Vagina (tissue), 2 donors: Measurements from ENCODE around the gene SLC22A17. TPM values are rescaled to one million over a fixed set of nuclear protein-coding genes. Genes with fewer than 3 reads are reported as not detected.
A peak's percentile ranks its signal among the peaks of the same experiment; 100 is the strongest.

Experiments
- DNase-seq, 2 donors: peaks; one replicate each; pipeline ENCODE4 v3.0.0-alpha.2; 2017; ENCODE audit errors: extremely low spot score in 2 of 2
- H3K27ac ChIP-seq: fragments of 200-600 bp; sonication (generic); one replicate; pipeline ENCODE4 v1.5.1; 2019
- H3K27me3 ChIP-seq: fragments of 200-600 bp; sonication (generic); one replicate; pipeline ENCODE4 v1.5.1; 2019
- H3K36me3 ChIP-seq, 2 donors: fragments of 200-600 bp; sonication (generic); one replicate each; pipeline ENCODE4 v1.5.1; 2017 to 2019
- H3K4me1 ChIP-seq: fragments of 200-600 bp; sonication (generic); one replicate; pipeline ENCODE4 v1.5.1; 2019
- H3K4me3 ChIP-seq, 2 donors: fragments of 200-600 bp; sonication (generic); 1 replicate in 1 of 2; 2 replicates in 1 of 2; pipeline ENCODE4 v1.5.1; 2016 to 2019
- H3K9me3 ChIP-seq: fragments of 200-600 bp; sonication (generic); one replicate; pipeline ENCODE4 v1.5.1; 2019
- POLR2A ChIP-seq, 2 donors: fragments of 450-650 bp; IDR thresholded peaks; one replicate each; pipeline ENCODE4 v1.6.1; 2017; ENCODE audit warnings: antibody characterized with exemption in 2 of 2, mild to moderate bottlenecking in 2 of 2, moderate library complexity in 2 of 2
- POLR2AphosphoS5 ChIP-seq, 2 donors: sonication (generic); formaldehyde crosslinking; IDR thresholded peaks; one replicate each; pipeline ENCODE4 v1.9.0; 2017; ENCODE audit warnings: antibody characterized with exemption in 2 of 2, mild to moderate bottlenecking in 2 of 2, low read depth in 1 of 2; ENCODE audit not compliant: insufficient read depth in 1 of 2
- intact Hi-C: fragments of 100-400 bp; cut with DNase I; formaldehyde crosslinking; loops from one replicate; pipeline ENCODE4 v1.15.1; 2023
- total RNA-seq: library from RNA; depleted of rRNA; stranded (reverse); fragments of >200 nt; gene quantifications from one replicate; pipeline ENCODE4 v1.2.3, GENCODE V29; 2016
- TF ChIP-seq, protein P1 (sequence below), 3 experiments: fragments of 450-650 bp in 2 of 3; fragments of 200-600 bp in 1 of 3; sonication (generic) in 1 of 3; IDR thresholded peaks; one replicate each; pipeline ENCODE4 v1.5.1; 2017 to 2019; ENCODE audit warnings: antibody characterized with exemption in 3 of 3, mild to moderate bottlenecking in 2 of 3, moderate library complexity in 2 of 3

Gene SLC22A17
- total RNA-seq, 1 donor from 2014 or later: 37.8 TPM

DNA sequence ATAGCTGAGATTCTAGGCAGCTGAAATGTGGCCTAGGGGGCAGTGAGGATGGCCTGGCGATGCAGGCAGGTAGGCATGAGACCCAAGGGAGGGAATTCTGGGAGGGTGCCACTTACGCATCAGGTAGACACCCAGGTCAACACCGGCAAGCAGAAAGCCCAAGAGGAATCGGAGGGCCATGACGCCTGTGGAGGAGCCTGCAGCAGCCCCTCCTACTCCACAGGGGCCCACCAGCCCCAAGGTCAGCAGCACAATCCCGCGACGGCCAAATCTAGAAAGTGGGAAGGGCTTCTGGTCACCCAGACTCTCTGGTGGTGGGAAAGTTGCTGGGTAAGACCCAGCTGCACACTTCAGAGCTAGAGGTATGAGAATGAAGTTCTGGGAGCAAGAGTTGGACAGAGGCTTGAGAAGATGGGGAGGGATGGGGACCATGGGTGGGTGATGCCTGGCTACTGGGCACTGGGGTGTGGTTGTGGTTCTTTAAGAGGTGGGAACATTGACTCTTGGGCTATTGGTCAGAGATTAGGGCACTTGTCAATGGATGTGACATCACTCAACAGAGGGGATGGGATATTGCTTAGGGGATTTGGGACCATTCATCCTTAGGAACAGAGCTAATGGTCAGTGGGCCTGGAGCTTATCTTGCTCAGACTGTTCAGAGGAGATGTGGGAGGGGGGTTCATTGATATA lies 3.4 kb downstream of the SLC22A17 start:
- Histone ChIP-seq H3K9me3 (no peaks in the 10 kb centered on the region), H3K4me1 (peaks cover 20% of the 10 kb centered on the region), H3K27me3 (no peaks in the 10 kb centered on the region), H3K27ac (no peak overlapping the region), H3K36me3 (no peaks in the 10 kb centered on the region), H3K4me3 (no peak overlapping the region)
- intact Hi-C loops: no loop called here
- no peak for TF ChIP-seq POLR2A (IDR thresholded peaks at IDR 0.05)
- TF ChIP-seq, protein P1, sequence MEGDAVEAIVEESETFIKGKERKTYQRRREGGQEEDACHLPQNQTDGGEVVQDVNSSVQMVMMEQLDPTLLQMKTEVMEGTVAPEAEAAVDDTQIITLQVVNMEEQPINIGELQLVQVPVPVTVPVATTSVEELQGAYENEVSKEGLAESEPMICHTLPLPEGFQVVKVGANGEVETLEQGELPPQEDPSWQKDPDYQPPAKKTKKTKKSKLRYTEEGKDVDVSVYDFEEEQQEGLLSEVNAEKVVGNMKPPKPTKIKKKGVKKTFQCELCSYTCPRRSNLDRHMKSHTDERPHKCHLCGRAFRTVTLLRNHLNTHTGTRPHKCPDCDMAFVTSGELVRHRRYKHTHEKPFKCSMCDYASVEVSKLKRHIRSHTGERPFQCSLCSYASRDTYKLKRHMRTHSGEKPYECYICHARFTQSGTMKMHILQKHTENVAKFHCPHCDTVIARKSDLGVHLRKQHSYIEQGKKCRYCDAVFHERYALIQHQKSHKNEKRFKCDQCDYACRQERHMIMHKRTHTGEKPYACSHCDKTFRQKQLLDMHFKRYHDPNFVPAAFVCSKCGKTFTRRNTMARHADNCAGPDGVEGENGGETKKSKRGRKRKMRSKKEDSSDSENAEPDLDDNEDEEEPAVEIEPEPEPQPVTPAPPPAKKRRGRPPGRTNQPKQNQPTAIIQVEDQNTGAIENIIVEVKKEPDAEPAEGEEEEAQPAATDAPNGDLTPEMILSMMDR (IDR thresholded peaks at IDR 0.05): no peak
- no peak for TF ChIP-seq POLR2AphosphoS5 (IDR thresholded peaks at IDR 0.05; ENCODE audit: insufficient read depth in 1 of 2, low read depth in 1 of 2)
- peak in 1 of 2 donors; percentile 76 for DNase-seq

DNA sequence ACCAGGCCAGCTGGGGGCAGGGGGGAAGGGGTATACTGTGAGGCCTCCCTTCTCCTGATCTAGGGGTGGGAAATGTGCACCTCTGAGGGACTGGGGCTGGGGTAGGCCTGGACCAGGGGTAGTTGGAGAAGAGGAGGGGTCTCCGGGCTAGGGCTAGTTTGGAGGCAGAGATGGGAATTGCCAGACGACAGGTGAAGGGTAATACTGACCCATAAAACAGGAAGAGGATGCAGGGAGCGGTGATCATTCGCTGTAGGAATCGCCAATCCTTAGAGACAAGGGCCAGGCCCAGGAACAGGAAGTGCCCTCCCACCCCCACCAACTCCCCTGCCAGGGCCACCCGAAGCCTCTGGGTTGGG lies 4.4 kb downstream of the SLC22A17 start:
- peak in 1 of 2 donors; percentile 70 for DNase-seq
- H3K36me3 ChIP-seq: no peaks in the 10 kb centered on the region
- H3K27me3 ChIP-seq: no peaks in the 10 kb centered on the region
- intact Hi-C loops: no loop called here
- H3K4me3 ChIP-seq: no peak overlapping the region
- H3K27ac ChIP-seq: no peak overlapping the region
- TF ChIP-seq, protein P1 (IDR thresholded peaks at IDR 0.05): no peak
- TF ChIP-seq POLR2A (IDR thresholded peaks at IDR 0.05): no peak
- no peak for TF ChIP-seq POLR2AphosphoS5 (IDR thresholded peaks at IDR 0.05; ENCODE audit: insufficient read depth in 1 of 2, low read depth in 1 of 2)
- H3K4me1 ChIP-seq: peaks cover 19% of the 10 kb centered on the region
- H3K9me3 ChIP-seq: no peaks in the 10 kb centered on the region

DNA sequence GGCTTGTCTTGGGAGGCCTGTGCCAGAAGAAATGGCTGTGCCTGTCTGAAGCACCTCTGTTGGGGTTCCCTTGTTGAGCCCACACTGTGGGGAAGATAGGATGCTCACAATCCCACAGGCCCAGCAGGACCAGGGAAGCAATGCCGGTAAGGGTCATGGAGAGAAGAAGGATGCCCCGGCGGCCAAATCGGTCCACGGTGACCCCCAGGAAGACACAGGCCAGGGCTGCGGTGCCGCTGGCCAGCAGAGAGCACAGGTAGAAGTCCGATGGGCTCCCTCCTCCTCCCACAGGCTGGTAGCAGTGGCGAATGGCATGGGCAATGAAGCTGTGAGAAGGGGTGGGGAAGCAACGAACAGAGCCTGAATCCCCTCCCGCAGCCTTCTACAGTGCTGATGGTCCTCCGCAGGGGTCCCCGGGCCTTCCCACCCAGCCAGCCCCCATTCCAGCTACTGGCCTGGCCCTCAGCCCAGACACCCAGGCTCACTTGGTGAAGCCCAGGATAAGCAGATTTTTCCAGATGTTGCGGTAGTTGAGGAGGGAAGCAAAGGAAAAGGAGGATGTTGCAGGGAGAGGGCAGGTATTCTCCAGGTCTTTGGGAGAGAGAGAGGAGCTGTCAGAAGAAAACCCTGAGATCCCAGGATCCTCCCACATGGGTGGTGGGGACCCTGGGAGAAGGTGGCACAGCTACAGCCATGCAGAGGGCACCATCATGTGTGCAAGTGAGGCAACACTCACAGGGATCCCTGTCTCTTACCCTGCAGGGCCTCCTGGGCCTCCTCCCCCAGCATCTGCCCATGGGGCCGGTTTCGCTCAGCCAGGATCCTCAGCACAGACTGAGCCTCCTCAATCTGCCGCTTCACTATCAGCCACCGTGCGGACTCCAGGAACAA lies 5.0 kb downstream of the SLC22A17 start:
- H3K27me3 ChIP-seq: no peaks in the 10 kb centered on the region
- H3K27ac ChIP-seq: no peak overlapping the region
- H3K9me3 ChIP-seq: no peaks in the 10 kb centered on the region
- H3K36me3 ChIP-seq: no peaks in the 10 kb centered on the region
- no peak overlapping the region for H3K4me3 ChIP-seq
- DNase-seq: no peak
- TF ChIP-seq POLR2A (IDR thresholded peaks at IDR 0.05): no peak
- peaks cover 13% of the 10 kb centered on the region for H3K4me1 ChIP-seq
- intact Hi-C loops: no loop called here

DNA sequence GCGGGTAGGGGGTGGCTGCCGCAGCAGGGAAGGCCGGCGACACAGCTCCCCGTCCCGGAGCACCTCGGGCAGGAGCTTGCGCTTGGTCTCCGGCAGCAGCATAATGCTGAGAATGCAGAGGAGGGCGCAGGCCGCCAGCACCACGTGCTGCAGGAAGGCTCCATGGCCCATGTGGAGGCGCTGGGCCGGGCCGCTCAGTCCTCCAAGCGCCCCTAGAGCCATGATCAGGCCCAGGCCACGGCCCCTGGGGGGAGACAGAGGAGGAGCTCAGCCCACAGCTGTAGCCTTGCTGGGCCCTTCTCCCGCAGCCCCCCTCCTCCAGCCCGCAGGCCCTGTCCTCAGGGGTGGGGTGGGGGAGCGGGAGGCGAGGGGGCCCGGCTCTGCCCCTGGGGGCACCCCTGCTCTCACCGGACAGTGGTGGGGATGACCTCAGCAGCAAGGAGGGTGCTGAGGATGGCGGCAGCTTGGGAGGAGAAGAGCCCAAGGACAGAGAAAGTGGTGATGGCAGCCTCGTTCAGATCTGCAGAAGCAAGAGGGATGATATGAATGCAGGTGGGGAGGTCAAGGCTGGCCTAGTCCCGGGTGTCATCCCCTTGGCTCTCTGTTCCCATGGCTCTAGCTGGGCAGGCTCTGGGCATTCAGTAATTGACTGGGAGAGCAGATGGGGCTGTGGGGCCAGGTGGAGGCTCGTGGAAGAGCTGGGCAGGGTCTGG lies 5.8 kb downstream of the SLC22A17 start:
- peak in 1 of 2 donors; percentile 77 for DNase-seq
- Histone ChIP-seq H3K36me3 (no peaks in the 10 kb centered on the region), H3K27me3 (no peaks in the 10 kb centered on the region), H3K4me1 (peaks cover 5% of the 10 kb centered on the region), H3K9me3 (no peaks in the 10 kb centered on the region), H3K4me3 (no peak overlapping the region), H3K27ac (no peak overlapping the region)
- TF ChIP-seq POLR2A (IDR thresholded peaks at IDR 0.05) (no peak), POLR2AphosphoS5 (IDR thresholded peaks at IDR 0.05; ENCODE audit: insufficient read depth in 1 of 2, low read depth in 1 of 2) (no peak)
- TF ChIP-seq, protein P1 (IDR thresholded peaks at IDR 0.05): no peak
- intact Hi-C loops: no loop called here

DNA sequence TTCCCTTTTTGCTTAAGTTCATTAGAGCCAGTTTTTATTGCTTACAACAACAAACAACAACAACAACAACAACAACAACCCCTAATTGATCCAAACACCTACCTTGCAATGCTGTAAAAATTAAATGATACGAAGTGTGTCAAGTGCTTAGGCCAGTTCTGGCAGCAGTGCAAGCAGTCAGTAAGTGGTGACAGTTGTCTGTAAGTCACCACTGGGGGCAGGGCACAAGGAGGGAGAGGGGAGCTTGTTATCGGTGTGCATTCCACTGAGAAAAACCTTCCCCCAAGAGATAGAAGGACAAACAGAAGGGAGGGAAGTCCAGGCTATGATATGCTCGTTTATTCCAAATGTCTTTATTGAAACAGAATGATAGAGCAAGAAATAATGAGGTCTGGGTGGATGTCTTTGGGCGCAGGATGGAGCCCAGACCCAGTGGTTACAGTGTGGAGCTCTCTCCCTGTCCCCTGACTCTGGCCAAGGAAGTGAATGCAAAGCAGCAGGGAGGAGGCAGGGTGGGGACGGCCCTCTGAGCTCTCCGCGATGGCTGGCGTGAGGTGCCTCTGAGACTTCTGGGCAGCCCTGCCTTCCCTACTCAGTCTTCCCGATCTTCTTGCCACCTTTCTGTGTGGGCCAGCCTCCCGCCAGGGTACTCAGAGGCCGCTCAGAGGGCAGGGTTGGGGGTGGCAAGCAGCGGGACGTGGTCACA lies 6.5 kb downstream of the SLC22A17 start:
- no peak for DNase-seq
- Histone ChIP-seq H3K4me3 (no peak overlapping the region), H3K27ac (no peak overlapping the region), H3K36me3 (no peaks in the 10 kb centered on the region), H3K4me1 (no peaks in the 10 kb centered on the region), H3K27me3 (no peaks in the 10 kb centered on the region), H3K9me3 (no peaks in the 10 kb centered on the region)
- no peak for TF ChIP-seq POLR2AphosphoS5 (IDR thresholded peaks at IDR 0.05; ENCODE audit: insufficient read depth in 1 of 2, low read depth in 1 of 2)
- TF ChIP-seq, protein P1 (IDR thresholded peaks at IDR 0.05): no peak
- no peak for TF ChIP-seq POLR2A (IDR thresholded peaks at IDR 0.05)
- intact Hi-C loops: no loop called here
